Brain microvascular endothelial cell (primary cell): Measurements from ENCODE around the gene SRM.
"Not testable (repeated sequence)": the region's sequence is repeated elsewhere in the genome, so short reads cannot be mapped to it uniquely, and the experiment has no call there.

Experiments
- DNase-seq: peaks from one replicate; pipeline ENCODE4 v3.0.0-alpha.2; 2020
- H3K27ac ChIP-seq: fragments of 250-450 bp; sonication (Bioruptor Pico); 2 replicates; pipeline ENCODE4 v1.5.1; 2020; ENCODE audit warnings: mild to moderate bottlenecking, moderate library complexity
- H3K27me3 ChIP-seq: fragments of 250-450 bp; sonication (Bioruptor Pico); replicated peaks from 2 replicates; pipeline ENCODE4 v1.5.1; 2020; ENCODE audit warnings: mild to moderate bottlenecking
- H3K36me3 ChIP-seq: fragments of 250-450 bp; sonication (Bioruptor Pico); replicated peaks from 2 replicates; pipeline ENCODE4 v1.5.1; 2020; ENCODE audit warnings: mild to moderate bottlenecking
- H3K4me3 ChIP-seq: 2 replicates; pipeline ENCODE4 v1.5.1; 2011; ENCODE audit warnings: low read depth, mild to moderate bottlenecking, control low read depth, low read length, moderate library complexity
- in situ Hi-C: cut with HindIII; loops from 2 replicates; pipeline ENCODE4 v1.10.0; 2017; ENCODE audit warnings: low sequenced_read_pairs, low pct_ligation_motif_present
- TF ChIP-seq, protein P1 (sequence below): IDR thresholded peaks from 2 replicates; pipeline ENCODE4 v1.5.1; 2011; ENCODE audit warnings: low read depth, mild to moderate bottlenecking, moderate library complexity, low read length, control low read depth, inconsistent platforms; ENCODE audit errors: missing control alignments

The SRM gene

DNA sequence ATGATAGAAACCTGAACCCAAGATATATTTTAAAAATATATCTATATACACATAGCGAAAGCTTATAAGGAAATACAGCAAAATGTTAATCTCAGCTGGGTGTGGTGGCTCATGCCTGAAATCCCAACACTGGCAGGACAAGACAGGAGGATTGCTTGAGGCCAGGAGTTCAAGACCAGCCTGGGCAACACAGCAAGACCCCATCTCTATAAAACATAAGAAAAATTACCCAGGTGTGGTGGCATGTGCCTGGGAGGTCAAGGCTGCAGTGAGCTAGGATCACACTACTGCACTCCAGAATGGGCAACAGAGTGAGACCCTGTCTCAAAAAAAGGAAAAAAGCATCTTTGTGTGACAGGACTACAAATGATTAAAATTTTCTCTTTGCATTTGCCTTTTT is 6.0 kb upstream of the SRM start:
- TF ChIP-seq, protein P1, sequence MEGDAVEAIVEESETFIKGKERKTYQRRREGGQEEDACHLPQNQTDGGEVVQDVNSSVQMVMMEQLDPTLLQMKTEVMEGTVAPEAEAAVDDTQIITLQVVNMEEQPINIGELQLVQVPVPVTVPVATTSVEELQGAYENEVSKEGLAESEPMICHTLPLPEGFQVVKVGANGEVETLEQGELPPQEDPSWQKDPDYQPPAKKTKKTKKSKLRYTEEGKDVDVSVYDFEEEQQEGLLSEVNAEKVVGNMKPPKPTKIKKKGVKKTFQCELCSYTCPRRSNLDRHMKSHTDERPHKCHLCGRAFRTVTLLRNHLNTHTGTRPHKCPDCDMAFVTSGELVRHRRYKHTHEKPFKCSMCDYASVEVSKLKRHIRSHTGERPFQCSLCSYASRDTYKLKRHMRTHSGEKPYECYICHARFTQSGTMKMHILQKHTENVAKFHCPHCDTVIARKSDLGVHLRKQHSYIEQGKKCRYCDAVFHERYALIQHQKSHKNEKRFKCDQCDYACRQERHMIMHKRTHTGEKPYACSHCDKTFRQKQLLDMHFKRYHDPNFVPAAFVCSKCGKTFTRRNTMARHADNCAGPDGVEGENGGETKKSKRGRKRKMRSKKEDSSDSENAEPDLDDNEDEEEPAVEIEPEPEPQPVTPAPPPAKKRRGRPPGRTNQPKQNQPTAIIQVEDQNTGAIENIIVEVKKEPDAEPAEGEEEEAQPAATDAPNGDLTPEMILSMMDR: no peak
- Histone ChIP-seq H3K27ac (no peak overlapping the region), H3K4me3 (no peak overlapping the region), H3K36me3 (peaks cover 49% of the 10 kb centered on the region), H3K27me3 (no peaks in the 10 kb centered on the region)
- in situ Hi-C loops: no loop called here
- no peak for DNase-seq

DNA sequence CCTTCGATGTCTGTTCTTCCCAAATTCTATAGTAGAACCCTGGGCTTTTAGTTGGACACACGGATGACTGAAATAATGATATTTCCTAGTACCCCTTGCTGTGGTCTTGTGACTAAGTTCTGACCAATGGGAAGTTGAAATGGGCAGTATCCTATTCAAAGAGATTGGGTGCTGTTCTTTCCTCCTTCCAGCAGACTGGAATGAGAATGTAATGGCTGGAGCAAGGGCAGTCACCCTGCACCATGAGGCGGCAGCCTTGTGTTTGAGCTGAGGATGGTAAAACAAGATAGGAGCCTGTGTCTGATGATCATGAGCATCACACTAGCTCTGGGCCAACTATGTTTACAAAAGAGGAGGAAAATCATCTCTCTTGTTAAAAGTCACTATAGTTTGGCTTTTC is 5.1 kb upstream of the SRM start:
- Histone ChIP-seq H3K27ac (no peak overlapping the region), H3K36me3 (peaks cover 44% of the 10 kb centered on the region), H3K27me3 (no peaks in the 10 kb centered on the region), H3K4me3 (no peak overlapping the region)
- no peak for DNase-seq
- TF ChIP-seq, protein P1: no peak
- in situ Hi-C loops: no loop called here

DNA sequence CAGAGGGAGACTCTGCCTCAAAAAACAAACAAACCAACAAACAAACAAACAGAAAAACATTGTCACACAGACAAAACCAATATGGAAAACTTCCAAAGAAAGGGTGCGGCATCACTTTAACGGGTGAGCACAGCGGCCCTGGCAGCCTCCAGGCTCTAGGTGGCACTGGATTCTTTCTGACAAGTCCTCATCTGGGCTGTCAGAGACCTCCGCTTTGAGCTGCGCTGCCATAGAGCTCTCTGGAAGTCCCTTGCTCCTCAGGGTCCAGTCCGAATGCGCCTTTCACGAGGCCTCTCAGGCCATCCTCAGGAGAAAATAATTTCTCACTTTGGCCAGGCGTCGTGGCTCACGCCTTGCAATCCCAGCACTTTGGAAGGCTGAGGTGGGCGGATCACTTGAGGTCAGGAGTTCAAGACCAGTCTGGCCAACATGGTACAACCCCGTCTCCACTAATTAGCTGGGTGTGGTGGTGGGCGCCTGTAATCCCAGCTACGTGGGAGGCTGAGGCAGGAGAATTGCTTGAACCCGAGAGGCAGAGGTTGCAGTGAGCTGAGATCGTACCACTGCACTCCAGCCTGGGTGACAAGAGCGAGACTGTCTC is 4.2 kb upstream of the SRM start:
- in situ Hi-C loops, H3K27me3 ChIP-seq, H3K27ac ChIP-seq, H3K4me3 ChIP-seq, DNase-seq: not testable (repeated sequence)
- peaks cover 36% of the 10 kb centered on the region for H3K36me3 ChIP-seq

DNA sequence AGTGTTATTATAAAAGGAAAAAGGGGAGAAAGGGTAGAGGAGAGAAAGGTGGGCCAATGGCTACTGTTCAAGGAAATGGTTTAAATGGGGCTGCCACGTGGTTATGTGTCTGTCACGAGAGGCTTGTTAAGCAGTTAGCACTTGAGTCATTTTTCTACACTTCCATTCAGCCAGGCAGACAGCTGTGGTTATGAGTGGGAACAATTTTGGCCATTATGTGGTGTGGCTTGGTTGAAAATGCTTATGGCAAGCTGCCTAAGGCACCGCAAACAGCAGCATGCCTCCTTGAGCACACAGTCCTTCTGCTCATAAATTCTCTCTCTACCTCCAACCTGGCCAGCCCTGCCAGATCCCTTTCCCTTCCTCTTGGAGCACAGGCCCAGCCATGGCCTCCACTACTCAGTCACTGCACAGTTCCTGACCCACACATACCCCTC is 3.2 kb upstream of the SRM start:
- TF ChIP-seq, protein P1: no peak
- H3K4me3 ChIP-seq: no peak overlapping the region
- no peak for DNase-seq
- H3K36me3 ChIP-seq: peaks cover 29% of the 10 kb centered on the region
- H3K27me3 ChIP-seq: no peaks in the 10 kb centered on the region
- in situ Hi-C loops: no loop called here
- no peak overlapping the region for H3K27ac ChIP-seq

DNA sequence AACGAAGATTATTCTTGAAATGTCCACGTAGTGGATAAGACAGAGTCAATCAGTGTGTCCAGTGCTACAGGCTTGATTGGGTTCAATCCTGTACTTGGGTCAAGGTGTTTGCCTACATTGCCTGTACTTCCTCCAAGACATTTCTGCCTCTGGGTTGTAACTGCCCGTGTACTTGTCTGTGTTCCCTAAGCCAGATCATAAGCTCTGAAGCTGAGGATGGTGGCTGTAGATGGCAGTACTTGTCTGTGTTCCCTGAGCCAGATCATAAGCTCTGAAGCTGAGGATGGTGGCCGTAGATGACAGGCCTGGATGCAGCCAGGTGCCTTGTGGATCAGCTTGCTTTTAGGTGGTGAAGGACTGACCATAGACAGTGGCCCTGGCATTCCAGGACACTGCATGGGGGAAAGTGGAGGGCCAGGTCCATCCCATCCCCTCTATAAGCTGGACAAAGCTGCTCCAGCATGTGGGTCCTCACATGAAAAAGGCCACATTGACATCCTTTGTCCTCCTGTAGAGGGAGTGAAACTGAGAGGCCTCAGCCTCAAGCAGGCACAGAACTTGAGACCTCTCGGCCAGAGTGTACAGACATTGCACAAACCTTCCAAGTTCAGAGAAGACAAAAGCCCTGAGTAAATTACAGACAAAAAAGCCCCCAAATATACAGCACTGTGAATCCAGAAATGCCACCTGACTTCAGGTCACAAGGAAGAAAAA is 2.0 kb upstream of the SRM start:
- Histone ChIP-seq H3K36me3 (peaks cover 26% of the 10 kb centered on the region), H3K27ac (no peak overlapping the region)
- DNase-seq: no peak

More for the DNA sequence above, 2.0 kb upstream of the SRM start:
- in situ Hi-C loops: no loop called here
- Histone ChIP-seq H3K27me3 (no peaks in the 10 kb centered on the region), H3K4me3 (no peak overlapping the region)
- TF ChIP-seq, protein P1: no peak
